ENCODE data around the gene MYO9A. TPM values are rescaled to one million over a fixed set of nuclear protein-coding genes. Genes with fewer than 3 reads are reported as not detected.

MYO9A gene
- total RNA-seq, 1 donor, result 59.0 TPM

DNA sequence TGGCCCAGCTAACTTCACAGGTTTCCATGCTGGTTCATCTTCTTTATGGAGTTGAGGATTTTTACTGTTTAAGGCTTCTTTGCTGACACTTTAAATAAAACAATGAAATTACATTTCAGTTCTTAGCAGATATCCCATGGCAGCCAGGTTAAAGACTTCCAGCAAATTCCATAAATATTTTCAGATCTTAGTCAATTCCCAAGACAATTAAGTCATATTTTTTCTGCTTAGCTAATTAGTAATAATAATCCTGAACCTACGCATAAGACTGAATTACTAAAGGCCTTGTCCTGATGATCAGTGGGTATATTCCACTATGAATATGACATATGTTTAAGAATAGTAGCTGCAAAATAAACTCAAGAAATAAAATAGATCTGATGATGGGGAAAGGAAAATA, 224.3 kb downstream of the MYO9A start:
- peaks cover 21% of the 10 kb centered on the region for H3K36me3 ChIP-seq (ENCODE audit: insufficient read depth, low read length)
- no peak for DNase-seq (ENCODE audit: insufficient read length, low spot score, missing footprints)
- peaks cover 8% of the 10 kb centered on the region for H3K4me1 ChIP-seq (ENCODE audit: insufficient read depth, low read length)

DNA sequence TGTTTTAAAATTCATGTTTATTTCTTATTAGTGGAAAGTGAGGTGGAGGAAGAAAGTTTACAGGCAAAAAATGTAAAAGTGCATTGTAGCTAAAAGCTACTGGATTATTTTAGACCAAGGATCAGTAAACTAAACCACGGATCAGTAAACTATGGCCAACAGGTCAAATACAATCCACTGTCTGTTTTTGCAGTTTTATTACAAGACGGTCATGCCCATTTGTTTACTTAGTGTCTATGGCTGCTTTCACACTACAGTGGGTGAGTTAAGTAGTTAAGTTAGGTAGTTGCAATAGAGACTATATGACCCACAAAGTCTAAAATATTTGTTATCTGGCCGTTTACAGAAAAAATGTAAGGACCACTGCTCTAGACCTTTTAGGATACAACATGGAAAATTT, 225.6 kb downstream of the MYO9A start:
- H3K36me3 ChIP-seq (ENCODE audit: insufficient read depth, low read length), result peaks cover 18% of the 10 kb centered on the region
- peaks cover 8% of the 10 kb centered on the region for H3K4me1 ChIP-seq (ENCODE audit: insufficient read depth, low read length)
- H3K79me2 ChIP-seq (ENCODE audit: insufficient read depth, low read length), result no peaks in the 10 kb centered on the region
- H4K20me1 ChIP-seq (ENCODE audit: insufficient read depth, low read length), result no peaks in the 10 kb centered on the region
- no peak overlapping the region for H3K4me2 ChIP-seq (ENCODE audit: insufficient read depth, low read length)
- H3K27me3 ChIP-seq (ENCODE audit: insufficient read depth, low read length), result no peaks in the 10 kb centered on the region
- no peak overlapping the region for H3K4me3 ChIP-seq (ENCODE audit: insufficient read depth, low read length)
- no peaks in the 10 kb centered on the region for H3K9me3 ChIP-seq (ENCODE audit: low read depth, low read length)
- TF ChIP-seq, protein P1, sequence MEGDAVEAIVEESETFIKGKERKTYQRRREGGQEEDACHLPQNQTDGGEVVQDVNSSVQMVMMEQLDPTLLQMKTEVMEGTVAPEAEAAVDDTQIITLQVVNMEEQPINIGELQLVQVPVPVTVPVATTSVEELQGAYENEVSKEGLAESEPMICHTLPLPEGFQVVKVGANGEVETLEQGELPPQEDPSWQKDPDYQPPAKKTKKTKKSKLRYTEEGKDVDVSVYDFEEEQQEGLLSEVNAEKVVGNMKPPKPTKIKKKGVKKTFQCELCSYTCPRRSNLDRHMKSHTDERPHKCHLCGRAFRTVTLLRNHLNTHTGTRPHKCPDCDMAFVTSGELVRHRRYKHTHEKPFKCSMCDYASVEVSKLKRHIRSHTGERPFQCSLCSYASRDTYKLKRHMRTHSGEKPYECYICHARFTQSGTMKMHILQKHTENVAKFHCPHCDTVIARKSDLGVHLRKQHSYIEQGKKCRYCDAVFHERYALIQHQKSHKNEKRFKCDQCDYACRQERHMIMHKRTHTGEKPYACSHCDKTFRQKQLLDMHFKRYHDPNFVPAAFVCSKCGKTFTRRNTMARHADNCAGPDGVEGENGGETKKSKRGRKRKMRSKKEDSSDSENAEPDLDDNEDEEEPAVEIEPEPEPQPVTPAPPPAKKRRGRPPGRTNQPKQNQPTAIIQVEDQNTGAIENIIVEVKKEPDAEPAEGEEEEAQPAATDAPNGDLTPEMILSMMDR (IDR thresholded peaks at IDR 0.05; ENCODE audit: extremely low read depth, low read depth, low read length), result no peak
- no peak overlapping the region for H3K27ac ChIP-seq (ENCODE audit: low read depth, low read length)
- H2AFZ ChIP-seq (ENCODE audit: low read length), result no peak overlapping the region
- no peak for DNase-seq (ENCODE audit: insufficient read length, low spot score, missing footprints)

More for the DNA sequence above, 224.3 kb downstream of the MYO9A start:
- no peaks in the 10 kb centered on the region for H3K27me3 ChIP-seq (ENCODE audit: insufficient read depth, low read length)
- H3K9me3 ChIP-seq (ENCODE audit: low read depth, low read length), result no peaks in the 10 kb centered on the region
- H4K20me1 ChIP-seq (ENCODE audit: insufficient read depth, low read length), result no peaks in the 10 kb centered on the region
- TF ChIP-seq, protein P1 (IDR thresholded peaks at IDR 0.05; ENCODE audit: extremely low read depth, low read depth, low read length), result no peak
- no peak overlapping the region for H3K4me2 ChIP-seq (ENCODE audit: insufficient read depth, low read length)
- no peak overlapping the region for H3K4me3 ChIP-seq (ENCODE audit: insufficient read depth, low read length)
- no peaks in the 10 kb centered on the region for H3K79me2 ChIP-seq (ENCODE audit: insufficient read depth, low read length)
- H2AFZ ChIP-seq (ENCODE audit: low read length), result no peak overlapping the region
- no peak overlapping the region for H3K27ac ChIP-seq (ENCODE audit: low read depth, low read length)

DNA sequence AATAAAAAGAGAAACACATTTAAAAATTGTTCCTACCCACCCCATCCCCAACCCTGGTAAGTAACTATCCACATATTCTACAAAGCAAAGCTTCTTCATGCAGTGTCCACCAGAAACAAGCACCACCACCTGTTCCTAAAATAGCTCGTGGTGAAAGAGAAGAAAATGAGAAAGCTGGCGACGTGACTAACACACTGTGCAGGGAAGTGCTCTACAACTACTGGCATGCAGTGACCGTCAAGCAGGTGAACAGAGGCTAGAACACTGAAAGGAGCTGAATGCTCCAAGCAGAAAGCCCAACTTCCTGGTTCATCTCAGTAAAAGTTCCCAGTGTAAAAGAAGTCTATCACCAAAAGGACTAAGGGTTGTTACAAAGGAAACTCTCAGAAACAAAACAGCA, 226.9 kb downstream of the MYO9A start:
- Histone ChIP-seq H3K36me3 (ENCODE audit: insufficient read depth, low read length) (peaks cover 21% of the 10 kb centered on the region), H3K4me1 (ENCODE audit: insufficient read depth, low read length) (peaks cover 8% of the 10 kb centered on the region), H3K4me2 (ENCODE audit: insufficient read depth, low read length) (no peak overlapping the region), H4K20me1 (ENCODE audit: insufficient read depth, low read length) (no peaks in the 10 kb centered on the region), H3K27me3 (ENCODE audit: insufficient read depth, low read length) (no peaks in the 10 kb centered on the region), H3K9me3 (ENCODE audit: low read depth, low read length) (no peaks in the 10 kb centered on the region), H3K79me2 (ENCODE audit: insufficient read depth, low read length) (no peaks in the 10 kb centered on the region), H3K27ac (ENCODE audit: low read depth, low read length) (no peak overlapping the region), H2AFZ (ENCODE audit: low read length) (no peak overlapping the region), H3K4me3 (ENCODE audit: insufficient read depth, low read length) (no peak overlapping the region)
- no peak for DNase-seq (ENCODE audit: insufficient read length, low spot score, missing footprints)
- TF ChIP-seq, protein P1 (IDR thresholded peaks at IDR 0.05; ENCODE audit: extremely low read depth, low read depth, low read length), result no peak

DNA sequence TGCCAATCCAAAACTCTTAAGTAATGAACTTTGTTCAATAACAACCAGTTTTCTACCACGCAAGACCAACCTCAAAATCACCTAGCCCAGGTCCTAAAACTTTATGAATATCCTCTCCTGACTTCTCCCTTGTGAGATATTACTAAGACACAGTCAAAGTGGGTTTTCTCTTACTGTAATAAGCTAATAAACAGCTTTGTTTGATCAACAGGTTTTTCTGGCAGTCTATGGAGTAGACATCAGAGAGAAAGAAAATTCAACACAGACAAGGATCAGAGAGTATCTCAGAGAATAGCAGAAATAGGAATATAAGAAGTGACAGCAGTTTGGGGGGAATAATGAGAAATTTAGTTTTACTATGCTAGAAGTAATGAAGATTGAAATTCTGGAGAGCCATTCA, 228.0 kb downstream of the MYO9A start:
- no peak overlapping the region for H3K4me3 ChIP-seq (ENCODE audit: insufficient read depth, low read length)
- H3K27ac ChIP-seq (ENCODE audit: low read depth, low read length), result no peak overlapping the region
- no peak overlapping the region for H2AFZ ChIP-seq (ENCODE audit: low read length)

More for the DNA sequence above, 228.0 kb downstream of the MYO9A start:
- Histone ChIP-seq H3K9me3 (ENCODE audit: low read depth, low read length) (no peaks in the 10 kb centered on the region), H3K27me3 (ENCODE audit: insufficient read depth, low read length) (no peaks in the 10 kb centered on the region), H3K79me2 (ENCODE audit: insufficient read depth, low read length) (no peaks in the 10 kb centered on the region), H3K4me2 (ENCODE audit: insufficient read depth, low read length) (no peak overlapping the region), H4K20me1 (ENCODE audit: insufficient read depth, low read length) (no peaks in the 10 kb centered on the region), H3K36me3 (ENCODE audit: insufficient read depth, low read length) (peaks cover 25% of the 10 kb centered on the region), H3K4me1 (ENCODE audit: insufficient read depth, low read length) (peaks cover 8% of the 10 kb centered on the region)
- TF ChIP-seq, protein P1 (IDR thresholded peaks at IDR 0.05; ENCODE audit: extremely low read depth, low read depth, low read length), result no peak
- no peak for DNase-seq (ENCODE audit: insufficient read length, low spot score, missing footprints)
